HG03025 (cell line): ENCODE data around the gene EPS8L1.

Experiments used
- ATAC-seq: cut with Tn5 transposase; IDR thresholded peaks from one replicate; pipeline ENCODE4 v1.9.1; 2021; ENCODE audit warnings: mild to moderate bottlenecking, moderate library complexity; ENCODE audit not compliant: unreplicated experiment, low FRiP score

Gene EPS8L1

DNA sequence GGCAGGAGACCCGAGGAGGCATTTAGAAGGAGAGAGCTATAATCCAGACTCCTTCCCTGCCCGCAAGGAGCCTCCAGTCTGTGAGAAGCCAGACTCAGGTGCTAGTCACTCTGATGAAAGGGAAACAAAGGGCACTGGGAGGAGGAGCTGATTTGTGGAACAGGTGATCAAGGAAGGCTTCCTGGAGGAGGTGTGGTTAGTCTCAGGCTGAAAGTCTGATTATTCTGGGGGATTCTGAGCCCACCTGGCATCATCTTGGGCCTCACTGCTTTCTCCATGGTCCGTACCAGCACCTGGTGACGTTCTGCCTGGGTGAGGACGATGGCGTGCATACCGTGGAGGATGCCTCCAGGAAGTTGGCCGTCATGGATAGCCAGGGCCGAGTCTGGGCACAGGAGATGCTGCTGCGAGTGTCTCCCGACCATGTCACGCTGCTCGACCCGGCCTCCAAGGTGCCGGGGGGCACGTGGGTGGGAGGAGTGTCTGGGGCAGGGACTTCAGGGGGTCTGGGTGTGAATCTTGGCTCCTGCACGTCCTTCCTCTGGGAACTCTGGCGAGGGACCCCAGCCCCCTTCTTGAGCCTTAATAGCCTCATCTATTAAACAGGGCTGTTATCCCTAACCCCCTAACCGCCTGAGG lies 3.9 kb downstream of the EPS8L1 start:
- ATAC-seq = no peak

DNA sequence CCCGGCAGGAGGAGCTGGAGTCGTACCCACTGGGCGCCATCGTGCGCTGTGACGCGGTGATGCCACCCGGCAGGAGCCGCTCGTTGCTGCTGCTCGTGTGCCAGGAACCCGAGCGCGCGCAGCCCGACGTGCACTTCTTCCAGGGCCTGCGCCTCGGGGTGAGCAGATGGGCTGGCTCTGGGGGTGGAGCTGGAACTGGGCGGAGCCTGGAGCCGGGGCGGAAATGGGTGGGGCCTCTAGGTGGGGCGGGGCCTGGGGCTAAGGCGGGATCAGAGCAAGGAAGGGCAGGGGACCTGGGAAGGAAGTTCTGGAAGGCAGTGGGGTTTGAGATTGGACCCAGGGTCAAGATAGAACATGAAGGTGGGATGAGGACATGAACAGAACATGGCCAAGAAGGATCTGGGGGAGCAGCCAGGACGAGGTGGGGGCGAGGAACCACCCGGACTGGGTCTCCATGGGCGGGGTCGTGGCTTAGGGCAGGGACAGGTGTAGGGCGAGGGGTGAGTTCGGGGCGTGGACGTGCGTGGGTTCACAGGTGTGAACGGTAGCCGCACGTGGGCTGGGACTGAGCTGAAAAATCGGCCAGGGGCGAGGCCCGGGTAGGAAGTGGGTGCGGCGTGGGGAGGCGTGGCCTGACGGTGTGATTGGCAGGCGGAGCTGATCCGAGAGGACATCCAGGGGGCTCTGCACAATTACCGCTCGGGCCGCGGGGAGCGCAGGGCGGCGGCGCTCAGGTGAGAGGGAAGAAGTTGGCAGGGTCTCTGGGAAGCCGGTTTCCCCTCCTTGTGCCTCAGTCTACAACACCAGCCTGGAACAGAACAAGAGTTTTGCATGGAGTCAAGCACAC lies 4.7 kb downstream of the EPS8L1 start:
- ATAC-seq = no peak

DNA sequence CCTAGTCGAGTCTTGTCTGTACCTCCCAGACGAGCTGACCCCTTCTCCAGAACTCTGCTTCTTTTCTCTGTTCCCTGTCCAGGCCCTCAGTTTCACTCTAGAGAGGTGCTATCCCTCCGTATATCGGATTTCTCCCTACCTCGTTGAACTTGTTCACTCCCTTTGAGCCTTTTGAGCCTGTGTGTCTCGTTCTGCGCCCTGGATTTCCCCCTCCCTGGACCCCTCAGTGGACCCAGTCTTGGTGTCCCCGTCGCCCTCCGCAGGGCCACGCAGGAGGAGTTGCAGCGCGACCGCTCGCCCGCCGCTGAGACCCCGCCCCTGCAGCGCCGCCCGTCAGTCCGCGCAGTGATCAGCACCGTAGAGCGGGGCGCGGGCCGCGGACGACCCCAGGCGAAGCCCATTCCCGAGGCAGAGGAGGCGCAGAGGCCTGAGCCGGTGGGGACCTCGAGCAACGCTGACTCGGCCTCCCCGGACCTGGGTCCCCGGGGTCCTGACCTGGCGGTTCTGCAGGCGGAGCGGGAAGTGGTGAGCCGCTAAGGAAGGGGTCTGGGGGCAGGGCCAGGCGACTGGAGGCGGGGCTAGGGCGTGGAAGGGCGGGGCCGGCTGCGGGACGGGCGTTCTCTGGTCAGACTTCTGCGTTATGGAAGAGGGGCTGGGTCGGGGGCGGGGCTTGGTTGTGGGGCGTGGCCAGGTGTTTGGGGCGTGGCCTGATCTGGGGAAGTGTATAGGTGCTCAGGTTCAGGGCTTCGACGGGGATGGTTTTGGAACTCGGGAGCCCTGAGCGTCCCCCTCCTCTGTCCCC lies 5.5 kb downstream of the EPS8L1 start:
- ATAC-seq = no peak

DNA sequence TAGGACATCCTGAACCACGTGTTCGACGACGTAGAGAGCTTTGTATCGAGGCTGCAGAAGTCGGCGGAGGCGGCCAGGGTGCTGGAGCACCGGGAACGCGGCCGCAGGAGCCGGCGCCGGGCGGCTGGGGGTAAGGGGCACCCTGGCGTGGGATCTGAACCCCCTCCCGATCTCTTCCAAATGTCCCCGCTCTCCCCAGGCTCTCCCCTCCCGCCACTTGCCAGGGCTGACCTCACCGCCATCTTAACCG lies 6.0 kb downstream of the EPS8L1 start:
- ATAC-seq = no peak

DNA sequence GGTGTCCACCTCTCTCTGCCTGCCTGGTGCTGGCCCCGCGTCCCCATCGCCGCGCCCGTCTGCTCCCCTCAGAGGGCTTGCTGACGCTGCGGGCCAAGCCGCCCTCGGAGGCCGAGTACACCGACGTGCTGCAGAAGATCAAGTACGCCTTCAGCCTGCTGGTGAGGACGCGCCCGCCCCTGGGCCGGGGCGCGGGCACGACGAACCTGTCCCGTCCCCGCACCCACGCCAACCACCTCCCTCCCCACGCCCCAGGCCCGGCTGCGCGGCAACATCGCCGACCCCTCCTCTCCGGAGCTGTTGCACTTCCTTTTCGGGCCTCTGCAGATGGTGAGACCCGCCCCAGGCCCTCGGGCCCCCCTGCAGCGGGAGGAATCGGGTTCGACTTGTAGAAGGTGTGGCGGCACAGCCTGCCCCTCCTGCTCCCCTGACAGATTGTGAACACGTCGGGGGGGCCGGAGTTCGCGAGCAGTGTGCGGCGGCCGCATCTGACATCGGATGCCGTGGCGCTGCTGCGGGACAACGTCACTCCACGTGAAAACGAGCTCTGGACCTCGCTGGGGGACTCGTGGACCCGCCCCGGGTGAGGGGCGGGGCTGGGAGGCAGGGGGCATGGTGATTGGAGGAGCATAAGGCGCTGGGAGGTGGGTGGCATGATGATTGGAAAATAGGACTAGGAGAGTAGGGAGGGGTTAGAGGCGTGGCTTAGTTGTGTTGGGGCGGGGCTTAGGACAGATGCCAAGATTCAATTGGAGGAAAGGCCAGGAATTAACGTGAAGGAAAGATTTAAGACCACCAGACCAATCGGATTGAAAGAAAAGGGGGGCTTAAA lies 6.6 kb downstream of the EPS8L1 start:
- ATAC-seq = no peak

DNA sequence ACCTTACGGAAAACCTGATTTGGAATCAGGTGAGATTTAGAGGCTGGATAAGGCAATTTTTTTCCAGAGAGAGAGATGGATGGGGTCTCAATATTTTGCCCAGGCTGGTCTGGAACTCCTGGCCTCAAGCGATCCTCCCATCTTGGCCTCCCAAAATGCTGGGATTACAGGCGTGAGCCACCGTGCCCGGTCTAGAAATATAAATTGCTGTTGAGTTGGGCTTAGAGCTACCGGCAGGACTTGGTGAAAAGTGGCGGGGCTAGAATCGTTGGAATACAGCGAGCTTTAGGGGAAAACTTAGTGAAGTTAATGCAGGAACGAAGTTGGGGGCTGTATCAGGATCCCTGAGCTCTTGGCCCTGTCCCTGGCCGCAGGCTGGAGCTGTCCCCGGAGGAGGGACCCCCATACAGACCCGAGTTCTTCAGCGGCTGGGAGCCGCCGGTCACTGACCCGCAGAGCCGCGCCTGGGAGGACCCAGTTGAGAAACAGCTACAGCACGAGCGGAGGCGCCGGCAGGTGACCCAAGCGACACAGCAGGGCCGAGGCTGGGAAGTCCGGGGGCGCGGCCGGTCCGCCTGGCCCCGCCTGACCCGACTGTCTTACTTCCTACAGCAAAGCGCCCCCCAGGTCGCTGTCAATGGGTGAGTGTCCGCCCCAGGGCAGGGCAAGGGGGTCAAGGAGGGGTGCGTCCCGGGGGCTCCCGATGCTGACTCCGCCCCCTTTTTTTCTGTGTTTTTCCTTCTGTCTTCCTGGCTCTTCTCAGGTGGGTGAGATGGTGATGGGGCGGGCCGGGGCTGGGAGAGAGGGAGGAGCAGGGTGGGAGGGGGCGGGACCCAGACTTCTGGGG lies 7.6 kb downstream of the EPS8L1 start:
- ATAC-seq = no peak

DNA sequence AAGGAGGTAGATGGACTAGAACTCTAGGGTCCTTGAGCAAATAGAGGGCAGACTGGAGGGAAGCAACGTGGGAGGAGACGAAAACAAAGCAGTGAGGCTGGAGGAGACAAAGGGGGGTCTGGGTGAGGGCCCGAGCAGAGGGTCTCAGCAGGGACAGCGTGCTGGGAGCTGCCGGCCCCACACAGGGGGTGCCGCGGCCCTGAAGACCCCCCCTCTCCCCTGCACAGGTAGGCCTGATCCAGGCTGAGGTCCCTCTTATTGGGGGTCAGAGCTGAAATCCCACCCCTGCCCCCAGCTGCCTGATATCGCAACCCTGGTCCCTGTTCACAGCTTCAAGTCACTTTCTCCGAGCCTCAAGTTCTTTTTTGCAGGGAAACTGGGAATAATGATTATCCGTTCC lies 8.7 kb downstream of the EPS8L1 start:
- ATAC-seq = no peak

DNA sequence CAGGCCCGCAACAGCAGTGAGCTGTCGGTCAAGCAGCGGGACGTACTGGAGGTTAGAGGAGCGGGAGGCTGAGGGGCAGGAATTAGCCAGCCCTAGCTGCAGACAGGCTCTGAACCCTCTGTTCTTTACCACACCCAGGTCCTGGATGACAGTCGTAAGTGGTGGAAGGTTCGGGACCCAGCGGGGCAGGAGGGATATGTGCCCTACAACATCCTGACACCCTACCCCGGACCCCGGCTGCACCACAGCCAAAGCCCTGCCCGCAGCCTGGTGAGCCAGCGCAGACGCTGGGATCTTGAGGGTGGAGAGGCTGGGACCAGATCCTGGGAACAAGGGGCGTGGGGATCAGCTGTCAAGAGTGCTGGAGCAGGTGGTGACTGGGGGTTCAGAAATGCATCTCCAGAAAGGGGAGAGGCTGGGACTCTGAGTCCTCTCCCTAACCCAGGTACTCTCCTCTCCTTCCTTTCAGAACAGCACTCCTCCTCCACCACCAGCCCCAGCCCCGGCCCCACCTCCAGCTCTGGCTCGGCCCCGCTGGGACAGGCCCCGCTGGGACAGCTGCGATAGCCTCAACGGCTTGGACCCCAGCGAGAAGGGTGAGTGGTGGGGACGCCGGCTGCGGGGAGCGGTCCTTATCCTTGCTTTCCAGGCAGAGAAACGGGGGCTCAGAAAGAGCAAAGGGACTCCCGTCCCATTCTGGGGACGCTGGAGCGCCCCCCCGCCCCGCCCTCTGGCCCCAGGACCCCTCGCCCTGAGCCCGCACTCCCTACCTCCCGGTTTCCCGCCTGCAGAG lies 10.4 kb downstream of the EPS8L1 start:
- no peak for ATAC-seq

DNA sequence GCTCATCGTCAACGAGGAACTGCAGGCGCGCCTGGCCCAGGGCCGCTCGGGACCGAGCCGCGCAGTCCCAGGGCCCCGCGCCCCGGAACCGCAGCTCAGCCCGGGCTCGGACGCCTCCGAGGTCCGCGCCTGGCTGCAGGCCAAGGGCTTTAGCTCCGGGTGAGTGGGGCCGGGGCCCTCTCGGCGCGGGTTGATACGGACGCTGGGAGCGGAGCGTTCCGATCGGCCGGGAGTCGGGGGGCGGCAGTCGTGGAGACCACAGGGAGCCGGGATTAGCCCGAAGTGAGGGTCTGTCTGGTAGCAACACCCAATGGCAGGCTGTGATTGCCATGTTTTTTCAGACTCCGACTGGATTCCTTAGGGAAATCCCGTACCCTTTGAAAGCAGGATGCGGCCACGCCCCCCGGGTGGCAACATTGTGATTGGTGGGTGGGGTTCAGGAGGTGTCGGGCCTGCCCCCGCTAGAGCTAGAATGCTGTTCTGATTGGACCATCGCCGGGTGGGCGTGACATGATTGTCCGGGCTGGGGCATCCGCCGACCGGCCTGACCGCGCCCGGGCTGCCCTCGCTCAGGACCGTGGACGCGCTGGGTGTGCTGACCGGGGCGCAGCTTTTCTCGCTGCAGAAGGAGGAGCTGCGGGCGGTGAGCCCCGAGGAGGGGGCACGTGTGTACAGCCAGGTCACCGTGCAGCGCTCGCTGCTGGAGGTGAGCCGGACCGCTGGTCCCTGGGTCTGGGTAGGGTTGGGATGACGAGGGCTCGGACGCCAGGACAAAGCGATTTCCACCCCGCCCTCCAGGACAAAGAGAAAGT lies 11.3 kb downstream of the EPS8L1 start:
- no peak for ATAC-seq

DNA sequence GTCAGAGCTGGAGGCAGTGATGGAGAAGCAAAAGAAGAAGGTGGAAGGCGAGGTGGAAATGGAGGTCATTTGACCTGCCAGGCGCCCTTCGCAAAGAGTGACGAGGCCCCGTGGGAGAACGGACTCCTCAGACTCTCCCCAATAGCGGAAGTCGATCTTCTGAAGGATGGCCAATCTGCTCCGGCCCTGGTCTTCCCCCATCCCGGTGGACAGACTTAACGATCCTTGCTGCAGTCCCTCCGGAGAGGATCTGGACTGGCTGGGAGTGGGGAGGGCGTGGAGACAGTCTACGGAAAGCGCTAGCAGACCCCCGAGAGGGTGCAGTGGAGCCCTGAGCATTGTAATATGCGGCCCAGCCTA lies 11.9 kb downstream of the EPS8L1 start:
- ATAC-seq = no peak

DNA sequence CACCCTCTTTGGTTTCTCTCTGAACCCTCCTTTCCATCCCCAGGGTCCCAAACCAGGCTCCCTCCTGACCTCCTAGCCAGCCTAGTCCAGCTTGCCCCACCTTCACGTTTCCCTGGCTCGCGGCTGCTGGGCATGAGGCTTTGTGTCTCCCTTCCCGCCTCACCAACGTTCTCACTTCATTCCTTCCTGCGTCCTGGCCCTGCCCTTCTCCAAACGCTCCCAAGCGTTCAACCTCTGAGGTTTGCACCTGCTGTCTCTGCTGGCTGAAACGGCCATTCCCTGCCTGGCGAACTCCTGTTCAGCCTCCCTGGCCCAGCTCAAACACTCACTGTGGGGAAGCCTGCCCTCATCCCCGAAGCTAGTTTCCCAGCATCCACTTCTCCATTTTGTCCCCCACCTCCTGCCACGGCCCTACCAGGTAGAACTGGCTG lies 12.4 kb downstream of the EPS8L1 start:
- no peak for ATAC-seq

DNA sequence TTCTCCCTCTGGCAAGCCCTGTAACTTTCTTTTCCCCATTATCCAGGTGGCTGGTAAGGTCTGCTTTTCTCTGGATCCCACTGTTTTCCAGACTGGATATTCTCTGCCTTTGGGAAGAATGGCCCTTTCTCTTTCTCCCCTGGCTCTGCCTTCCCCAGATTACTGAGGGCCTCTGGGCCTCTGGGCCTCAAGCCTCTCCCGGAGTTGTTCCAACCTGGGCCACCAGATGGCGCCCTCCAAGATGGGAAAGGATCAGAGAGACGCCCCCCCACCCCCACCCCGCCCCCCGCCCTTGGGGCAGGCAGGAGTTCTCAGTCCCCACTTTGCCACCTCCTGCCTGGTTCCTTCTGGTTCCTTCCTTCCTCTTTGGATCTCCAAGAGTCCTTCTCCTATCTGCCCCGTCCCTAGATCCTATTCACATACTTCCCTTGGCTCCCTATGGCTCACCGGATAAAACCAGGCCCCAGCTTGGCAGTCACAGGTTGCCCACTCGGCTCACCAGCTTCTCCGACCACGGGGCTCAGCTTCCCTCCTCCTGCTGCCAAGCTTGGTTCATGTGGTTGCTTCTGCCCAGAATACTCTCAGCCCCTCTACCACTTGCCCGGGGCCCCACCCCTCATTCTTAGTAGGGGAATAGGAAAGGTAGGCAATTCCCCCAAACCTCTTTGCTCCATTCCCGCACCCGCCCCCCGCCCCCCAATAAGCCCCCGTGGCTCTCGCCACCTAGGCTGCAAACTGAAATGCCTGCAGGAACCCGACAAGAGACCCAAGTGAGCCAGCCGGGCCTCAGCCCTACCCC lies 13.1 kb downstream of the EPS8L1 start:
- no peak for ATAC-seq

DNA sequence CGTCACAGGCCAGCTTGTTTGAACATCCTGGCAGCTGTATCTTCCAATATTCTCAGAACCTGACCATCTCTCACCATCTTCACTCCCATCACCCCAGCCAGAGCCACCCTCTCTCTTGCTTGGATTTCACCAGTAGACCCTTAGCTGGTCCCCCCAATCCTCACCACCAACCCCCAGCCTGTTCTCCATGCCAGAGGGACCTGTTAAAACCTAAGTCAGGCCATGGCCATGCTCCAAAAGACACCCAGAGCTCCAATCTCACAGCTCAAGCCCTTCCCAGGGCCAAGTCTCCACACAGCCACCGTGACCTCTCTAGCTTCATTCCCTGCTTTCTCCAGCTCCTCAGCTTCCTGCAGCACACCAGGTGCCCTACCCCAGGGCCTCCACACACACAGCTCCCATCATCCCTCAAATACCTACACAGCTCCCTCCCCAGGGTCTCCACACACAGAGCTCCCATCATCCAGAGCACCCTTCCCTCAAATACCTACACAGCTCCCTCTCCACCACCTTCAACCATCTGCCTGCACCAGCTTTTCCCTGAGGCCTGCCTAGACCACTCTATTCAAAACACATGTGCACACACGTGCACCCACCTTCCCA lies 13.8 kb downstream of the EPS8L1 start:
- no peak for ATAC-seq

DNA sequence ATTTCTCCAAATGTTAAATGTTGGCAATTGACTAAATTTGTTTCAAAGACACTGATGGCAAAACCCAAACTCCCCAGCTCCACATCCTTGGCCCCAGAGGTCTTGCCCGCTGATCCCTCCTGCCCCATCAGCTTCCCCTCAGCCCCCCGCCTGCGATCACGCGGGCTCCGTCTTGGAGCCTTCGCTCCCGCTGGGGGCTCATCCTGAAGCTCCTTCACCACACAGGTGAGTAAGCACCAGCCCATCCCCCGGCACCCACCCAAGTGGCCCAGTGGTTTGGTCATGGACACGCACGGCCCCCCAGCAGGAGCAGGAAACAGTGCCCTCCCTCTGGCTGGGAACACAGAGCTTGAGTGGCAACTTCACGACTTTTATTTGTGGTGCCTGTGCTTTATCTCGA lies 14.9 kb downstream of the EPS8L1 start:
- ATAC-seq = no peak

DNA sequence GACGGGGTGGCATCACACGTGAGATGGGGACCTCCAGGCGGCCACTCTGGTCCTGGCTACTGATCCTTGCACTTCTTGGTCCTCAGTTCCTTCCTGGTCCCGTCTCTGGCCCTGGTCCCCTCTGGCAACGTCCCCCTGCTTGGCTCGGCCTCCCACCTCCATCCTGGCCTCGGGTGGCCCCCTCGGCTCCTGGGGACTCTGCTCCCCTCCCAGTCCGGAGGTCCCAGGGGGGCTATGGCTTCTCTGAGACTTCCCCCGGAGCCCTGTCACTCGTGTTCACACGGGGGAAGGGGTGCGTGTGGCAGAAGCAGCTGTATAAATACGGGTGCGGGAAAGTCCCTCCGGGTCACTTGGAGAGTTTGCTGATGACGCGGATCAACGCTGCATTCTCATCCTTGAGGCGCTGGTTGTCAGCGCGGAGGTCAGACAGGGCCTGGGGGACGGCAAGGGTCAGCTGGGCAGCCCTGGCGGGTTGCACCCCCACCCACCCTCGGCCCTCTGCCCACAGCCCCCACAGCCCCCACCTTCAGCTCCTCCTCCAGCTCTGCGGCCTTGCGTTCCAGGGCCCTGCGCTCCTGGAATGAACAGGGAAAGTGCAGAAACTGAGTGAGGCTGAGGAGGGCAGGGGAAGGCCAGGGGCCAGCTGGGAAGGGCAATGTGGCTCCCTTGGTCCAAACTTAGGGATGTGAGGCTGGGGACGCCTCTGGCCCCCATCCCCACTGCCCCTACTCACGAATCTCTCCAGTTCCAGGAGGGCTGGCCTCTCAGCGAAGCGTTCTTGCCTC lies 15.6 kb downstream of the EPS8L1 start:
- no peak for ATAC-seq

DNA sequence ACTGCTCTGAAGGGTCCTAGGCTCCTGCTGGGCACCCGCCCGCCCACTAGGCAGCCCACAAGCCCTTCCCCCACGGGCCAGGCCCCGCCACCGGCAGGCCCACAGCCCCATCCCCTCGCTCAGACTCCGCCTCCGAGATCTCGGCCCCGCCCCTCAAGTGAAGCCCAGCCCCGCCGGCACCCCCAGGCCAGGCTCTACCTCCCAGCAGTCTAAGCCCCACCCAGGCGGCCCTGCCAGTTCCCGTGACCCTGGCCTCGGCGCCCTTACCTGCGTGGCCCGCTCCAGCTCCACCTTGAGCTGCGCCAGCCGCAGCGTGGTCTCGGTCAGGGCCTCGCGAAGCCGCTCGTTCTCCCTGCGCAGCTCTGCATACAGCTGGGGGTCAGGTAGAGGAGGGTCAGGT lies 16.3 kb downstream of the EPS8L1 start:
- no peak for ATAC-seq
